GM18858 (cell line): ENCODE measurements around the gene DNAJC18.
"Not testable (repeated sequence)": the region's sequence is repeated elsewhere in the genome, so short reads cannot be mapped to it uniquely, and the experiment has no call there.

Source experiments
- ATAC-seq: cut with Tn5 transposase; IDR thresholded peaks from one replicate; pipeline ENCODE4 v1.9.1; 2021; ENCODE audit not compliant: unreplicated experiment

Gene DNAJC18

GRCh38 chr5:139439013-139439903, at the start of gene DNAJC18:
Gene DNAJC18 (minus strand): TSS chr5:139439525. CDS start chr5:139439445, 80 bp downstream.
- peak; percentile 77 for ATAC-seq

- ATAC-seq = no peak
Measured at GRCh38 chr5:139488260-139488659, 48.9 kb upstream of the DNAJC18 start.

- ATAC-seq = no peak
Measured at GRCh38 chr5:139486201-139486600, 46.9 kb upstream of the DNAJC18 start.

- ATAC-seq = not testable (repeated sequence)
Measured at GRCh38 chr5:139482890-139483208, 43.5 kb upstream of the DNAJC18 start.

GRCh38 chr5:139482050-139482889, 42.9 kb upstream of the DNAJC18 start, which contains the start of gene STING1:
Gene STING1 (minus strand): TSS chr5:139482758. CDS start chr5:139481704, 1,054 bp downstream.
- peak; percentile 45 for ATAC-seq

GRCh38 chr5:139481580-139482049, 42.3 kb upstream of the DNAJC18 start:
- ATAC-seq = peak; percentile 16

- no peak for ATAC-seq
Measured at GRCh38 chr5:139481122-139481533, 41.8 kb upstream of the DNAJC18 start.

GRCh38 chr5:139479729-139480128, 40.4 kb upstream of the DNAJC18 start:
- ATAC-seq = not testable (repeated sequence)

- ATAC-seq = not testable (repeated sequence)
Measured at GRCh38 chr5:139478657-139479423, 39.5 kb upstream of the DNAJC18 start.

- ATAC-seq = no peak
Measured at GRCh38 chr5:139475865-139476617, 36.7 kb upstream of the DNAJC18 start.

- no peak for ATAC-seq
Measured at GRCh38 chr5:139474890-139475791, 35.8 kb upstream of the DNAJC18 start.

GRCh38 chr5:139473565-139473964, 34.2 kb upstream of the DNAJC18 start:
- no peak for ATAC-seq

GRCh38 chr5:139473105-139473504, 33.8 kb upstream of the DNAJC18 start:
- ATAC-seq = no peak

- ATAC-seq = no peak
Measured at GRCh38 chr5:139472386-139473030, 33.2 kb upstream of the DNAJC18 start.

GRCh38 chr5:139470821-139471300, 31.5 kb upstream of the DNAJC18 start, which contains the start of gene SMIM33:
Gene SMIM33 (plus strand): TSS chr5:139471004. CDS start chr5:139471122, 118 bp downstream.
- ATAC-seq = no peak

- no peak for ATAC-seq
Measured at GRCh38 chr5:139468421-139468931, 29.2 kb upstream of the DNAJC18 start.

- no peak for ATAC-seq
Measured at GRCh38 chr5:139462586-139463276, 23.4 kb upstream of the DNAJC18 start, which contains the start of gene ECSCR. Gene ECSCR (minus strand): TSS chr5:139462743. CDS start chr5:139462670, 73 bp downstream.
